A549 (cell line): Measurements from ENCODE around the gene CCDC138.

Experiments
- CTCF ChIP-seq: fragments of >200 bp; sonication (Bioruptor Twin); formaldehyde crosslinking; IDR thresholded peaks from 3 replicates; pipeline ENCODE4 v1.5.1; 2016
- POLR2AphosphoS2 ChIP-seq: conservative IDR thresholded peaks from 2 replicates; pipeline ENCODE4 v1.6.1; 2012; ENCODE audit warnings: low read length, improper control_type of control experiment, inconsistent platforms
- TF ChIP-seq, protein P1 (sequence below): IDR thresholded peaks from 2 replicates; pipeline ENCODE4 v1.6.1; 2012

DNA sequence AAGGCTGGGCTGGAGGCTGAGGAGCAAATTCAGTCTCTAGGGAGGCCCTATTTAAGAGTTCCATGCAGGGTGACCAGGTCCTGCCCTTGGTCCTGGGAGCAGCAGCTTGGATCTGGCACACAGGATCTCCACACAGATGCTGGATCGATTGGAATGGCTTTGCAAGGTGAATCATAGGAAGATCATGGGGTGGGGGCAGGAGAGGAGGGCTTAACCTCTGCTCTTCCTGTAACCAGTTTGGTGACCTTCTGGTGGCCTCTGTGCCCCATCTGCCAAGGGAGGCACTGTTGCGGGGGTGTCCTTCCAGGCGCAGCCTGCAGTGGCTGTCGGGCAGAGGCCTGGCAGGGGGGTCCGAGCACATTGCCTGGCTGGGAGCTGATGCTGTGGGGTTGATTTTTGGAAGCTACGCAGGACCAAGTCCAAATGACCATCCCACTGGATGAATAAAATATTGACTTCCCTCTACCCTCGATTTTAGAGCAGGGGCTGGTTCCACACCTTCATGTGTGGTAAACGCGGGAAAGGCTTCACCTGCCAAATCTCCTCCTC is 122.8 kb downstream of the CCDC138 start:
- TF ChIP-seq CTCF (no peak), POLR2AphosphoS2 (no peak)
- TF ChIP-seq, protein P1, sequence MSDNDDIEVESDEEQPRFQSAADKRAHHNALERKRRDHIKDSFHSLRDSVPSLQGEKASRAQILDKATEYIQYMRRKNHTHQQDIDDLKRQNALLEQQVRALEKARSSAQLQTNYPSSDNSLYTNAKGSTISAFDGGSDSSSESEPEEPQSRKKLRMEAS: no peak
